SK-N-SH (cell line): ENCODE data around the gene HECTD4. TPM values are rescaled to one million over a fixed set of nuclear protein-coding genes. Genes with fewer than 3 reads are reported as not detected.

Source experiments
- CTCF ChIA-PET: fragments of 300-600, 350-600 bp; formaldehyde crosslinking; extraction: SDS; loops from one replicate; lab custom pipeline; 2021; lab: Yijun Ruan, JAX
- POLR2A ChIA-PET: fragments of 350-600 bp; sonication (Branson Sonifier 250); formaldehyde crosslinking; extraction: SDS; loops from one replicate; lab custom pipeline; 2020; ENCODE audit warnings: antibody characterized with exemption, inconsistent platforms; lab: Yijun Ruan, JAX
- DNase-seq: peaks from one replicate; pipeline ENCODE4 v3.0.0; 2012
- H2AFZ ChIP-seq: fragments of 200-600 bp; sonication (generic); 2 replicates; pipeline ENCODE4 v1.8.1; 2016; ENCODE audit warnings: antibody characterized with exemption, mild to moderate bottlenecking, low read depth
- H3F3A ChIP-seq: fragments of 200-600 bp; sonication (generic); replicated peaks from 2 replicates; pipeline ENCODE3; 2016; ENCODE audit warnings: antibody characterized with exemption, mild to moderate bottlenecking; ENCODE audit not compliant: insufficient read depth
- H3K27ac ChIP-seq, 2 experiments: fragments of 200-500 bp in 1 of 2; fragments of 200-600 bp in 1 of 2; sonication (Bioruptor generic) in 1 of 2; sonication (generic), shearing (Covaris generic) in 1 of 2; 2 replicates each; pipeline versions ENCODE4 v1.5.1 to v1.6.1; 2014 to 2016; ENCODE audit warnings: low read depth in 2 of 2, inconsistent platforms in 1 of 2, low read length in 1 of 2, mild to moderate bottlenecking in 1 of 2, mixed read lengths in 1 of 2
- H3K27me3 ChIP-seq: fragments of 200-600 bp; sonication (generic), shearing (Covaris generic); 2 replicates; pipeline ENCODE4 v1.6.1; 2016; ENCODE audit warnings: mixed run types; ENCODE audit not compliant: insufficient read depth
- H3K36me3 ChIP-seq, 2 experiments: fragments of 200-500 bp in 1 of 2; fragments of 200-600 bp in 1 of 2; sonication (Bioruptor generic) in 1 of 2; sonication (generic) in 1 of 2; replicated peaks in 1 of 2; 2 replicates each; pipeline versions ENCODE3 to v1.5.1; 2014 to 2016; ENCODE audit warnings: low read length in 1 of 2, mild to moderate bottlenecking in 1 of 2; ENCODE audit not compliant: insufficient read depth in 2 of 2, control insufficient read depth in 1 of 2
- H3K4me1 ChIP-seq, 2 experiments: fragments of 200-500 bp in 1 of 2; fragments of 200-600 bp in 1 of 2; sonication (Bioruptor generic) in 1 of 2; sonication (generic), shearing (Covaris generic) in 1 of 2; 2 replicates each; pipeline versions ENCODE4 v1.5.1 to v1.6.1; 2014 to 2016; ENCODE audit warnings: low read depth in 1 of 2, low read length in 1 of 2, mixed run types in 1 of 2; ENCODE audit not compliant: insufficient read depth in 2 of 2, control insufficient read depth in 1 of 2
- H3K4me2 ChIP-seq: fragments of 200-600 bp; sonication (generic), shearing (Covaris generic); 2 replicates; pipeline ENCODE4 v1.6.1; 2017; ENCODE audit warnings: mixed run types
- H3K4me3 ChIP-seq, 2 experiments: fragments of 200-500 bp in 1 of 2; fragments of 200-600 bp in 1 of 2; sonication (Bioruptor generic) in 1 of 2; sonication (generic), shearing (Covaris generic) in 1 of 2; 2 replicates each; pipeline versions ENCODE4 v1.5.1 to v1.8.1; 2014 to 2016; ENCODE audit warnings: low read depth in 2 of 2, inconsistent platforms in 1 of 2, low read length in 1 of 2, mild to moderate bottlenecking in 1 of 2, mixed read lengths in 1 of 2, moderate library complexity in 1 of 2
- H3K79me2 ChIP-seq: fragments of 200-600 bp; sonication (generic); 2 replicates; pipeline ENCODE4 v1.8.1; 2017; ENCODE audit warnings: mild to moderate bottlenecking; ENCODE audit not compliant: insufficient read depth
- H3K9ac ChIP-seq: fragments of 200-600 bp; sonication (generic); 2 replicates; pipeline ENCODE4 v1.6.1; 2017; ENCODE audit warnings: mixed run types
- H3K9me2 ChIP-seq: fragments of 200-600 bp; sonication (generic); 2 replicates; pipeline ENCODE4 v1.6.1; 2017; ENCODE audit warnings: mixed run types
- H3K9me3 ChIP-seq: fragments of 200-600 bp; sonication (generic); 2 replicates; pipeline ENCODE4 v1.6.1; 2017; ENCODE audit warnings: mixed run types, mild to moderate bottlenecking, moderate library complexity
- H4K20me1 ChIP-seq: fragments of 200-600 bp; sonication (generic); 2 replicates; pipeline ENCODE4 v1.6.1; 2017; ENCODE audit warnings: mild to moderate bottlenecking, mixed run types; ENCODE audit not compliant: insufficient read depth
- CTCF ChIP-seq: fragments of 200-600 bp; sonication (generic); IDR thresholded peaks from 2 replicates; pipeline ENCODE4 v1.6.1; 2017; ENCODE audit warnings: antibody characterized with exemption, mild to moderate bottlenecking, moderate library complexity
- EZH2phosphoT487 ChIP-seq: fragments of 200-600 bp; sonication (generic); IDR thresholded peaks from 2 replicates; pipeline ENCODE4 v1.6.1; 2017; ENCODE audit warnings: low read depth, mixed run types, mild to moderate bottlenecking, antibody characterized with exemption, moderate library complexity, borderline replicate concordance
- FOXJ3 ChIP-seq: sonication (generic); formaldehyde crosslinking; IDR thresholded peaks from 2 replicates; pipeline ENCODE4 v1.5.1; 2020; ENCODE audit warnings: mild to moderate bottlenecking, missing genetic modification reagents
- FOXM1 ChIP-seq: IDR thresholded peaks from 2 replicates; pipeline ENCODE4 v1.4.0; 2012; ENCODE audit warnings: low read depth, mild to moderate bottlenecking
- JUND ChIP-seq: IDR thresholded peaks from 2 replicates; pipeline ENCODE4 v1.4.0; 2012
- PBX3 ChIP-seq: IDR thresholded peaks from 2 replicates; pipeline ENCODE4; 2012
- RAD21 ChIP-seq: IDR thresholded peaks from 2 replicates; pipeline ENCODE4 v1.6.1; 2012; ENCODE audit warnings: mild to moderate bottlenecking, low read length
- RCOR1 ChIP-seq: fragments of 150-350 bp; IDR thresholded peaks from 2 replicates; pipeline ENCODE4 v1.6.1; 2017; ENCODE audit warnings: antibody characterized with exemption, low read length
- REST ChIP-seq: IDR thresholded peaks from 2 replicates; pipeline ENCODE4 v1.6.1; 2012; ENCODE audit warnings: mild to moderate bottlenecking, low read depth, low read length, moderate library complexity
- SMC3 ChIP-seq: IDR thresholded peaks from 2 replicates; pipeline ENCODE4 v1.6.1; 2012; ENCODE audit warnings: low read depth, low read length, improper control_type of control experiment
- TAF1 ChIP-seq: IDR thresholded peaks from 2 replicates; pipeline ENCODE4 v1.6.1; 2012; ENCODE audit warnings: low read depth, mild to moderate bottlenecking, low read length, moderate library complexity, borderline replicate concordance
- TCF12 ChIP-seq: IDR thresholded peaks from 2 replicates; pipeline ENCODE4 v1.4.0; 2012
- TEAD4 ChIP-seq: IDR thresholded peaks from 2 replicates; pipeline ENCODE4 v1.4.0; 2012; ENCODE audit warnings: mild to moderate bottlenecking, borderline replicate concordance; ENCODE audit not compliant: insufficient read depth
- YY1 ChIP-seq: IDR thresholded peaks from 2 replicates; pipeline ENCODE4 v1.4.0; 2012; ENCODE audit warnings: low read depth, mild to moderate bottlenecking
- WGBS: methylation state at CpG from one replicate; pipeline ENCODE4 v1.1.6; 2017; ENCODE audit warnings: low lambda C conversion rate; 5-methylcytosine and 5-hydroxymethylcytosine counted together
- polyA plus RNA-seq, 3 experiments: library from polyadenylated mRNA; depleted of rRNA; stranded (reverse); fragments of >200 nt; gene quantifications; 2 replicates each; pipeline ENCODE4 v1.2.3, GENCODE V29; 2012
- TF ChIP-seq, protein P1 (sequence below): IDR thresholded peaks from 2 replicates; pipeline ENCODE4 v1.4.0; 2012; ENCODE audit warnings: low read depth, borderline replicate concordance
- TF ChIP-seq, protein P2 (sequence below): IDR thresholded peaks from 2 replicates; pipeline ENCODE4 v1.4.0; 2012; ENCODE audit warnings: low read depth, borderline replicate concordance

HECTD4 gene
- polyA plus RNA-seq, 1 of the 3 experiments (the other 2 are of a cell fraction) = 14.6 TPM

GRCh38 chr12:112168561-112168971, 213.7 kb downstream of the HECTD4 start (continued):
- no peak for TF ChIP-seq PBX3

DNA sequence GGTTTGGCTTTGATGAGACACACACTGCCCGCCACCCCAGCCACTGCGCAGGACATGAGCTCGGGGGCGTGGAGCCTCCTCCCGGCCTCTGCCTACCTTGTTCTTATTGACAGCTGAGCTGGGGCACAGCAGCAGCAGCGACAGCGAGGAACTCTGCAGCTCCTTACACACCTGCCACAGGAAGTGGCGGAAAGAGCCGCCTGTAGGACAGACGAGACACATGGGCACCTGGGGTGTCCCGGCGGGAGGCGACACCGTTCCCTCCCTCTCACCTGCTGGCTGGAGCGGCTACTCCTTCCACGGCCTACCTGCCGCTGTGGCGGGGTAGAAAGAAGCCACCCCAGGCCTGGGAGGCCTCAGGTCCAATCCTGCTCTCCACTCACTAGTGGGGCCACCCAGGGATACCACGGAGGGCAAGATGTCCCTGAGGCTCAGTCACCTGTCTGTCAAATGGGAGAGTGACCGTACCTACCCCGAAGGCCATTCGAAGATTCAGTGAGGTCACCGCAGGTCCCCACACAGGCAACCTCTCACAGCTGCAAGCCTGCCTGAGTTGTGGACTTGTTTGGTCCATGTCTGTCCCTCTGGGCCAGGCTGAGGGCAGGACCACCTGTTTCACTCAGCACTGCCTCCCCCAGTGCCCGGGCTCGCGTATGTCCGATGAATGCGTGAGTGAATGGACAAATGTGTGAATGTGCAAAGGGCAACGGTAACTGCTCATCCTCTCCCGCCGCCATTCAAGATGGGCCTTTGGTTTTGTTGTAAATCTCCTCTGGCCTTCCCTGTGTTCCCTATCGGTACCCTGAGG, 214.3 kb downstream of the HECTD4 start:
- H3K4me2 ChIP-seq = no peak overlapping the region
- H3K9me3 ChIP-seq = no peaks in the 10 kb centered on the region
- no peaks in the 10 kb centered on the region for H3K4me1 ChIP-seq
- ChIA-PET POLR2A (no interaction called here), CTCF (interaction anchor here (1.0 to 1.1 kb wide), 2 partner anchors 30 to 1145 kb away, joined by 3 read pairs; no protein-coding TSS in a partner anchor)
- H3K9ac ChIP-seq = no peak overlapping the region
- no peaks in the 10 kb centered on the region for H3K9me2 ChIP-seq
- no peak overlapping the region for H3K4me3 ChIP-seq
- H4K20me1 ChIP-seq = no peaks in the 10 kb centered on the region
- peaks cover 3 to 27% of the 10 kb centered on the region in 2 experiments for H3K36me3 ChIP-seq
- 93% methylated on average over 12 of the region's 32 CpGs for WGBS
- H3F3A ChIP-seq = no peaks in the 10 kb centered on the region
- H2AFZ ChIP-seq = no peak overlapping the region
- TF ChIP-seq YY1 (no peak), RAD21 (no peak), FOXM1 (no peak), SMC3 (no peak), CTCF (no peak), RCOR1 (no peak), TCF12 (no peak), TEAD4 (no peak), EZH2phosphoT487 (no peak), JUND (no peak), TAF1 (no peak), FOXJ3 (CRISPR knock-in tag) (no peak), REST (no peak)
- TF ChIP-seq, protein P1, sequence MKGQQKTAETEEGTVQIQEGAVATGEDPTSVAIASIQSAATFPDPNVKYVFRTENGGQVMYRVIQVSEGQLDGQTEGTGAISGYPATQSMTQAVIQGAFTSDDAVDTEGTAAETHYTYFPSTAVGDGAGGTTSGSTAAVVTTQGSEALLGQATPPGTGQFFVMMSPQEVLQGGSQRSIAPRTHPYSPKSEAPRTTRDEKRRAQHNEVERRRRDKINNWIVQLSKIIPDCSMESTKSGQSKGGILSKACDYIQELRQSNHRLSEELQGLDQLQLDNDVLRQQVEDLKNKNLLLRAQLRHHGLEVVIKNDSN = no peak
- TF ChIP-seq, protein P2, sequence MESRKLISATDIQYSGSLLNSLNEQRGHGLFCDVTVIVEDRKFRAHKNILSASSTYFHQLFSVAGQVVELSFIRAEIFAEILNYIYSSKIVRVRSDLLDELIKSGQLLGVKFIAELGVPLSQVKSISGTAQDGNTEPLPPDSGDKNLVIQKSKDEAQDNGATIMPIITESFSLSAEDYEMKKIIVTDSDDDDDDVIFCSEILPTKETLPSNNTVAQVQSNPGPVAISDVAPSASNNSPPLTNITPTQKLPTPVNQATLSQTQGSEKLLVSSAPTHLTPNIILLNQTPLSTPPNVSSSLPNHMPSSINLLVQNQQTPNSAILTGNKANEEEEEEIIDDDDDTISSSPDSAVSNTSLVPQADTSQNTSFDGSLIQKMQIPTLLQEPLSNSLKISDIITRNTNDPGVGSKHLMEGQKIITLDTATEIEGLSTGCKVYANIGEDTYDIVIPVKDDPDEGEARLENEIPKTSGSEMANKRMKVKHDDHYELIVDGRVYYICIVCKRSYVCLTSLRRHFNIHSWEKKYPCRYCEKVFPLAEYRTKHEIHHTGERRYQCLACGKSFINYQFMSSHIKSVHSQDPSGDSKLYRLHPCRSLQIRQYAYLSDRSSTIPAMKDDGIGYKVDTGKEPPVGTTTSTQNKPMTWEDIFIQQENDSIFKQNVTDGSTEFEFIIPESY = no peak
- no peak for DNase-seq
- H3K27ac ChIP-seq = no peak overlapping the region
- H3K27me3 ChIP-seq = no peaks in the 10 kb centered on the region
- H3K79me2 ChIP-seq = no peaks in the 10 kb centered on the region
